ENCODE results near the gene MEIS2. TPM values are rescaled to one million over a fixed set of nuclear protein-coding genes. Genes with fewer than 3 reads are reported as not detected.

MEIS2 gene
- total RNA-seq, 1 donor: 17.7 TPM

- H2AFZ ChIP-seq (ENCODE audit: low read length): peak overlapping the region; percentile 12
- no peaks in the 10 kb centered on the region for H3K36me3 ChIP-seq (ENCODE audit: insufficient read depth, low read length)
- no peak overlapping the region for H3K4me3 ChIP-seq (ENCODE audit: insufficient read depth, low read length)
- H3K9me3 ChIP-seq (ENCODE audit: low read depth, low read length): no peaks in the 10 kb centered on the region
- no peak overlapping the region for H3K4me2 ChIP-seq (ENCODE audit: insufficient read depth, low read length)
- no peak overlapping the region for H3K27ac ChIP-seq (ENCODE audit: low read depth, low read length)
- H4K20me1 ChIP-seq (ENCODE audit: insufficient read depth, low read length): no peaks in the 10 kb centered on the region
- peaks cover 16% of the 10 kb centered on the region for H3K4me1 ChIP-seq (ENCODE audit: insufficient read depth, low read length)
- no peak for TF ChIP-seq CTCF (IDR thresholded peaks at IDR 0.05; ENCODE audit: extremely low read depth, low read depth, low read length)
- H3K79me2 ChIP-seq (ENCODE audit: insufficient read depth, low read length): no peaks in the 10 kb centered on the region
- H3K27me3 ChIP-seq (ENCODE audit: insufficient read depth, low read length): no peaks in the 10 kb centered on the region
- DNase-seq (ENCODE audit: insufficient read length, low spot score, missing footprints): no peak
Measured at GRCh38 chr15:36914960-36915808, 185.2 kb downstream of the MEIS2 start.

GRCh38 chr15:36914466-36914865, 185.9 kb downstream of the MEIS2 start:
- Histone ChIP-seq H3K4me3 (ENCODE audit: insufficient read depth, low read length) (no peak overlapping the region), H3K9me3 (ENCODE audit: low read depth, low read length) (no peaks in the 10 kb centered on the region), H3K36me3 (ENCODE audit: insufficient read depth, low read length) (no peaks in the 10 kb centered on the region), H4K20me1 (ENCODE audit: insufficient read depth, low read length) (no peaks in the 10 kb centered on the region), H3K4me2 (ENCODE audit: insufficient read depth, low read length) (no peak overlapping the region), H3K27me3 (ENCODE audit: insufficient read depth, low read length) (no peaks in the 10 kb centered on the region), H3K4me1 (ENCODE audit: insufficient read depth, low read length) (peaks cover 16% of the 10 kb centered on the region), H3K79me2 (ENCODE audit: insufficient read depth, low read length) (no peaks in the 10 kb centered on the region), H2AFZ (ENCODE audit: low read length) (no peak overlapping the region), H3K27ac (ENCODE audit: low read depth, low read length) (no peak overlapping the region)
- DNase-seq (ENCODE audit: insufficient read length, low spot score, missing footprints): no peak
- no peak for TF ChIP-seq CTCF (IDR thresholded peaks at IDR 0.05; ENCODE audit: extremely low read depth, low read depth, low read length)

GRCh38 chr15:36912311-36912712, 188.0 kb downstream of the MEIS2 start:
- H2AFZ ChIP-seq (ENCODE audit: low read length): no peak overlapping the region
- no peak overlapping the region for H3K27ac ChIP-seq (ENCODE audit: low read depth, low read length)
- no peaks in the 10 kb centered on the region for H3K27me3 ChIP-seq (ENCODE audit: insufficient read depth, low read length)
- no peaks in the 10 kb centered on the region for H3K79me2 ChIP-seq (ENCODE audit: insufficient read depth, low read length)
- peaks cover 16% of the 10 kb centered on the region for H3K4me1 ChIP-seq (ENCODE audit: insufficient read depth, low read length)
- peak; percentile 61 for DNase-seq (ENCODE audit: insufficient read length, low spot score, missing footprints)
- no peaks in the 10 kb centered on the region for H4K20me1 ChIP-seq (ENCODE audit: insufficient read depth, low read length)
- H3K9me3 ChIP-seq (ENCODE audit: low read depth, low read length): no peaks in the 10 kb centered on the region
- no peak for TF ChIP-seq CTCF (IDR thresholded peaks at IDR 0.05; ENCODE audit: extremely low read depth, low read depth, low read length)
- no peaks in the 10 kb centered on the region for H3K36me3 ChIP-seq (ENCODE audit: insufficient read depth, low read length)
- peak overlapping the region; percentile 44 for H3K4me2 ChIP-seq (ENCODE audit: insufficient read depth, low read length)
- no peak overlapping the region for H3K4me3 ChIP-seq (ENCODE audit: insufficient read depth, low read length)

- H2AFZ ChIP-seq (ENCODE audit: low read length): peak overlapping the region; percentile 15
- peaks cover 16% of the 10 kb centered on the region for H3K4me1 ChIP-seq (ENCODE audit: insufficient read depth, low read length)
- peak; percentile 92 for DNase-seq (ENCODE audit: insufficient read length, low spot score, missing footprints)
- no peaks in the 10 kb centered on the region for H3K9me3 ChIP-seq (ENCODE audit: low read depth, low read length)
- TF ChIP-seq CTCF (IDR thresholded peaks at IDR 0.05; ENCODE audit: extremely low read depth, low read depth, low read length): no peak
- H3K27me3 ChIP-seq (ENCODE audit: insufficient read depth, low read length): no peaks in the 10 kb centered on the region
- H3K36me3 ChIP-seq (ENCODE audit: insufficient read depth, low read length): no peaks in the 10 kb centered on the region
- H3K4me2 ChIP-seq (ENCODE audit: insufficient read depth, low read length): peak overlapping the region; percentile 44
- H4K20me1 ChIP-seq (ENCODE audit: insufficient read depth, low read length): no peaks in the 10 kb centered on the region
- no peaks in the 10 kb centered on the region for H3K79me2 ChIP-seq (ENCODE audit: insufficient read depth, low read length)
- no peak overlapping the region for H3K4me3 ChIP-seq (ENCODE audit: insufficient read depth, low read length)
- H3K27ac ChIP-seq (ENCODE audit: low read depth, low read length): peak overlapping the region; percentile 56
Measured at GRCh38 chr15:36911322-36911944, 188.9 kb downstream of the MEIS2 start.
